GM06990 (cell line): ENCODE results near the gene LAMC2.

Source experiments
- DNase-seq: peaks from one replicate; pipeline ENCODE4 v3.0.0-alpha.2; 2011; ENCODE audit not compliant: insufficient read length; ENCODE audit errors: extremely low read depth
- H3K27me3 ChIP-seq: replicated peaks from 2 replicates; pipeline ENCODE4 v1.6.0; 2011; ENCODE audit warnings: low read length; ENCODE audit not compliant: control insufficient read depth, insufficient read depth
- H3K36me3 ChIP-seq: 2 replicates; pipeline ENCODE4 v1.5.1; 2011; ENCODE audit warnings: low read length; ENCODE audit not compliant: control insufficient read depth, insufficient read depth
- H3K4me3 ChIP-seq: replicated peaks from 2 replicates; pipeline ENCODE4 v1.5.1; 2011; ENCODE audit warnings: low read depth, mild to moderate bottlenecking, control low read depth, low read length
- CTCF ChIP-seq: IDR thresholded peaks from 2 replicates; pipeline ENCODE4 v1.5.1; 2011; ENCODE audit warnings: low read length, control low read depth, mild to moderate bottlenecking, inconsistent platforms; ENCODE audit not compliant: insufficient read depth, poor library complexity, severe bottlenecking

Gene LAMC2

DNA sequence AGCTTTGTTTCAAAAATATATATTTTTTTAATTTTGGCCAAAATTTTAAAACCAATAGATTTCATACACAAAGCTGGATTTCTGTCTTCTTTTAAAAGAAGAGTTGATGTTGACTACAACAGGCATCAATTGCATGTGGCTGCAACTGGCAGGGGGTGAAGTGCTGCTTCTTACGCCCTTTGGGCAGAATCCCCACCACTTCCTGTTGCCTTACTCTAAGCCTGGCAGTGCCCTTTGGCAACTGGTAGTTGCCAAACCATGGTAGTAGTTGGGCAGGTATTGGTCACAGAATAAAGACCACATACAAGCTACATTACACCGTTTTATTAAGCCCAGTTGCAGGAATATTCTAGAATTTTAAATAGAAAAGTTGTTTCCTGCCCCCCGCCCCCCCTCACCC lies 17.0 kb downstream of the LAMC2 start:
- DNase-seq = no peak
- H3K4me3 ChIP-seq = no peak overlapping the region
- no peaks in the 10 kb centered on the region for H3K27me3 ChIP-seq
- no peaks in the 10 kb centered on the region for H3K36me3 ChIP-seq
- TF ChIP-seq CTCF = no peak

- no peak for DNase-seq
- Histone ChIP-seq H3K4me3 (no peak overlapping the region), H3K27me3 (no peaks in the 10 kb centered on the region), H3K36me3 (no peaks in the 10 kb centered on the region)
- no peak for TF ChIP-seq CTCF
These were observed 19.2 kb downstream of the LAMC2 start for GRCh38 chr1:183205196-183205781.

GRCh38 chr1:183206538-183207122 lies 20.6 kb downstream of the LAMC2 start:
- TF ChIP-seq CTCF = no peak
- Histone ChIP-seq H3K36me3 (no peaks in the 10 kb centered on the region), H3K4me3 (no peak overlapping the region), H3K27me3 (no peaks in the 10 kb centered on the region)
- DNase-seq = no peak

GRCh38 chr1:183209533-183210158 lies 23.6 kb downstream of the LAMC2 start:
- DNase-seq = peak; percentile 16

GRCh38 chr1:183210681-183211080 lies 24.6 kb downstream of the LAMC2 start:
- H3K27me3 ChIP-seq = no peaks in the 10 kb centered on the region
- DNase-seq = no peak
- H3K36me3 ChIP-seq = no peaks in the 10 kb centered on the region
- TF ChIP-seq CTCF = no peak
- H3K4me3 ChIP-seq = no peak overlapping the region

More at GRCh38 chr1:183209533-183210158, 23.6 kb downstream of the LAMC2 start:
- no peak for TF ChIP-seq CTCF
- H3K36me3 ChIP-seq = no peaks in the 10 kb centered on the region
- no peak overlapping the region for H3K4me3 ChIP-seq
- H3K27me3 ChIP-seq = no peaks in the 10 kb centered on the region
